Measurements from ENCODE around the gene BEAN1.

BEAN1 gene

GRCh38 chr16:66480265-66481080, 53.4 kb downstream of the BEAN1 start:
- H3K4me2 ChIP-seq (ENCODE audit: low read length), result no peak overlapping the region
- H3K4me3 ChIP-seq (ENCODE audit: low read length), result no peak overlapping the region
- H3K27ac ChIP-seq (ENCODE audit: low read depth, low read length), result no peak overlapping the region
- H3K27me3 ChIP-seq (ENCODE audit: control insufficient read depth, low read length), result no peaks in the 10 kb centered on the region; the same call in 1 of the 2 replicates
- no peaks in the 10 kb centered on the region for H3K9me3 ChIP-seq (ENCODE audit: control insufficient read depth, insufficient read depth, low read length)
- no peaks in the 10 kb centered on the region for H3K36me3 ChIP-seq (ENCODE audit: control insufficient read depth, low read length)
- H3F3A ChIP-seq (ENCODE audit: control insufficient read depth, insufficient read depth), result no peaks in the 10 kb centered on the region
- no peaks in the 10 kb centered on the region for H3K9me2 ChIP-seq (replicated peaks; ENCODE audit: control insufficient read depth, low read length)
- H3K79me2 ChIP-seq (ENCODE audit: control insufficient read depth, low read length), result no peaks in the 10 kb centered on the region
- TF ChIP-seq CTCF (IDR thresholded peaks at IDR 0.05; ENCODE audit: low read depth, low read length, poor library complexity, severe bottlenecking) (no peak), EZH2phosphoT487 (IDR thresholded peaks at IDR 0.05; ENCODE audit: borderline replicate concordance, low read length) (no peak)
- H4K20me1 ChIP-seq (ENCODE audit: control insufficient read depth, insufficient read depth, low read depth, low read length), result peaks cover 5% of the 10 kb centered on the region; the same call in 1 of the 2 replicates
- H3K4me1 ChIP-seq (ENCODE audit: control insufficient read depth, low read length), result peaks cover 11% of the 10 kb centered on the region

- TF ChIP-seq CTCF (IDR thresholded peaks at IDR 0.05; ENCODE audit: low read depth, low read length, poor library complexity, severe bottlenecking) (no peak), EZH2phosphoT487 (IDR thresholded peaks at IDR 0.05; ENCODE audit: borderline replicate concordance, low read length) (no peak)
- Histone ChIP-seq H4K20me1 (ENCODE audit: control insufficient read depth, insufficient read depth, low read depth, low read length) (peaks cover 5% of the 10 kb centered on the region; the same call in 1 of the 2 replicates), H3K9me2 (replicated peaks; ENCODE audit: control insufficient read depth, low read length) (no peaks in the 10 kb centered on the region), H3F3A (ENCODE audit: control insufficient read depth, insufficient read depth) (no peaks in the 10 kb centered on the region), H3K9me3 (ENCODE audit: control insufficient read depth, insufficient read depth, low read length) (no peaks in the 10 kb centered on the region), H3K4me3 (ENCODE audit: low read length) (no peak overlapping the region), H3K4me2 (ENCODE audit: low read length) (no peak overlapping the region), H3K79me2 (ENCODE audit: control insufficient read depth, low read length) (no peaks in the 10 kb centered on the region), H3K27me3 (ENCODE audit: control insufficient read depth, low read length) (no peaks in the 10 kb centered on the region), H3K36me3 (ENCODE audit: control insufficient read depth, low read length) (no peaks in the 10 kb centered on the region), H3K4me1 (ENCODE audit: control insufficient read depth, low read length) (peaks cover 10% of the 10 kb centered on the region), H3K27ac (ENCODE audit: low read depth, low read length) (no peak overlapping the region)
Observed at GRCh38 chr16:66481081-66481942, 54.2 kb downstream of the BEAN1 start.

GRCh38 chr16:66481943-66482390, 54.9 kb downstream of the BEAN1 start:
- TF ChIP-seq CTCF (IDR thresholded peaks at IDR 0.05; ENCODE audit: low read depth, low read length, poor library complexity, severe bottlenecking), result no peak
- TF ChIP-seq EZH2phosphoT487 (IDR thresholded peaks at IDR 0.05; ENCODE audit: borderline replicate concordance, low read length), result no peak
- Histone ChIP-seq H3K9me2 (replicated peaks; ENCODE audit: control insufficient read depth, low read length) (no peaks in the 10 kb centered on the region), H3K27me3 (ENCODE audit: control insufficient read depth, low read length) (no peaks in the 10 kb centered on the region), H3K36me3 (ENCODE audit: control insufficient read depth, low read length) (no peaks in the 10 kb centered on the region), H3K27ac (ENCODE audit: low read depth, low read length) (no peak overlapping the region), H3K79me2 (ENCODE audit: control insufficient read depth, low read length) (no peaks in the 10 kb centered on the region), H3K4me2 (ENCODE audit: low read length) (no peak overlapping the region), H3K4me1 (ENCODE audit: control insufficient read depth, low read length) (peaks cover 7% of the 10 kb centered on the region), H3F3A (ENCODE audit: control insufficient read depth, insufficient read depth) (no peaks in the 10 kb centered on the region), H3K9me3 (ENCODE audit: control insufficient read depth, insufficient read depth, low read length) (no peaks in the 10 kb centered on the region), H3K4me3 (ENCODE audit: low read length) (no peak overlapping the region), H4K20me1 (ENCODE audit: control insufficient read depth, insufficient read depth, low read depth, low read length) (peaks cover 5% of the 10 kb centered on the region; the same call in 1 of the 2 replicates)

Data from DOHH2 (cell line).